ENCODE results near the gene PLEKHF1.

- no peak for TF ChIP-seq POLR2AphosphoS5 (IDR thresholded peaks at IDR 0.05; ENCODE audit: low read depth)
- TF ChIP-seq CTCF (IDR thresholded peaks at IDR 0.05; ENCODE audit: insufficient read depth, low read length) = no peak
- no peak for TF ChIP-seq SPI1 (IDR thresholded peaks at IDR 0.05; ENCODE audit: borderline replicate concordance, low read depth)
- TF ChIP-seq GABPA (IDR thresholded peaks at IDR 0.05; ENCODE audit: low read depth) = no peak
These were observed 14.4 kb upstream of the PLEKHF1 start for GRCh38 chr19:29650772-29651387.
